ENCODE results near the gene MOGAT1. TPM values are rescaled to one million over a fixed set of nuclear protein-coding genes. Genes with fewer than 3 reads are reported as not detected.
A peak's percentile ranks its signal among the peaks of the same experiment; 100 is the strongest.

Gene MOGAT1
- total and polyA plus RNA-seq, 2 of the 13 experiments (the other 11 are each of a cell fraction or from before 2014, with no cell fraction given) = 0.98 to 4.3 TPM

DNA sequence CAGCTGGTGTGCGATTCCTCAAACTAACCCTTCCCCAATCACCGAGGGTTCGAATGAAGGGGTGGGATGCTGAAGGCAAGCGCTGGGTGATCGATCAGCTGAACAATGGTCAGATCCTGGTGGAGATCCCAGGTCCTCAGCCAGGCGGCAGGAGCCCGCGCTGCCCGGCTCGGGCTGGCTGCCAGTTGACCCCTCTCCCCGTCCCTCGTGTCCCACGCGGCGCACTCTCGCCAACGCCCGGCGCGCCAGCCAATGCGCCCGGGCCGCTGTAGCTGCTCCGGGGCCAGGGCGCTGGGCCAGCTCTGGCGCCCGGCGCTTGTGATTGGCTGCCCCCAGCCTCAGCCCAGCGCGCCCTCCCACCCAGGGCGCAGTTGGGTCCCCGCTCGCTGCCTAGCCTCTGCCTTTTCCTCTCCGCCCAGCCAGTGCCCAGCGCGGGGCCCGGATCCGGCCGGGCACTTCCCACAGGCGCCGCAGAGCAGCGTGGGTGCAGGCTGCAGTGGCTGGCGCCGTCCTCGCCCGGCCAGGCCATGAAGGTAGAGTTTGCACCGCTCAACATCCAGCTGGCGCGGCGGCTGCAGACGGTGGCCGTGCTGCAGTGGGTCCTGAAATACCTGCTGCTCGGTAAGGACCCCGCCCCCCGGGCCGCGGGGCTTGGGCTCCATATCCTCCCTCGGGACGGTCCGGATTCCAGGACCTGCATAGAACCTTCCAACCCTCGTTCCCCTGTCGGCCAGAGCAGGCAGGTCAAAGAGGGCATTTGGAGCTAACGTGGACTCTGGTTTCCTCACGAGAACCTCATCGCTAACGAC, at the start of gene MOGAT1 (continued):
- TF ChIP-seq ZNF737 (CRISPR knock-in tag; IDR thresholded peaks at IDR 0.05; ENCODE audit: borderline replicate concordance) (peak; percentile 29; the same call in 1 of the 2 replicates), NAIF1 (CRISPR knock-in tag; IDR thresholded peaks at IDR 0.05; ENCODE audit: borderline replicate concordance) (peak; percentile 92; the same call in 1 of the 2 replicates), MTF2 (CRISPR knock-in tag; IDR thresholded peaks at IDR 0.05; ENCODE audit: borderline replicate concordance) (peak; percentile 76), ISL2 (CRISPR knock-in tag; IDR thresholded peaks at IDR 0.05) (peak; percentile 45; the same call in 1 of the 2 replicates), U2AF1 (optimal IDR thresholded peaks at IDR 0.05; ENCODE audit: low read depth, low read length) (no peak), KDM2A (CRISPR knock-in tag; IDR thresholded peaks at IDR 0.05; ENCODE audit: borderline replicate concordance, low read depth) (peak; percentile 79; the same call in 1 of the 2 replicates), ZMYM3 (CRISPR knock-in tag; IDR thresholded peaks at IDR 0.05) (peak; percentile 76), ZNF570 (CRISPR knock-in tag; IDR thresholded peaks at IDR 0.05; ENCODE audit: borderline replicate concordance) (0 out of 2 replicates have a peak, but pooled peaks have one; percentile 87), EHMT2 (IDR thresholded peaks at IDR 0.05; ENCODE audit: borderline replicate concordance, low read depth, low read length) (no peak), ZNF781 (CRISPR knock-in tag; IDR thresholded peaks at IDR 0.05; ENCODE audit: borderline replicate concordance, not compliant biosample characterization) (peak; percentile 30), MTF1 (CRISPR knock-in tag; IDR thresholded peaks at IDR 0.05) (peak; percentile 71), SRF (IDR thresholded peaks at IDR 0.05; ENCODE audit: low read depth, low read length) (no peak), ZNF773 (CRISPR knock-in tag; IDR thresholded peaks at IDR 0.05; ENCODE audit: borderline replicate concordance) (0 out of 2 replicates have a peak, but pooled peaks have one; percentile 36), MAFK (conservative IDR thresholded peaks at IDR 0.05 in 1 of 2, IDR thresholded peaks at IDR 0.05 in 1 of 2; ENCODE audit: low read length in 2 of 2) (no peak), ZC3H13 (CRISPR knock-in tag; IDR thresholded peaks at IDR 0.05) (peak; percentile 23; the same call in 1 of the 2 replicates), TAF15 (IDR thresholded peaks at IDR 0.05; ENCODE audit: low read depth, low read length, poor library complexity, severe bottlenecking) (no peak), ZBTB21 (CRISPR knock-in tag; IDR thresholded peaks at IDR 0.05) (no peak), SNAI1 (CRISPR knock-in tag; IDR thresholded peaks at IDR 0.05; ENCODE audit: borderline replicate concordance) (peak; percentile 49; the same call in 1 of the 2 replicates), RBM39 (IDR thresholded peaks at IDR 0.05; ENCODE audit: low read depth, low read length, poor library complexity, severe bottlenecking) (peak; percentile 90), SALL1 (CRISPR knock-in tag; IDR thresholded peaks at IDR 0.05) (peak; percentile 82), ZNF768 (CRISPR knock-in tag; IDR thresholded peaks at IDR 0.05) (peak; percentile 82)
- TF ChIP-seq, protein P1, sequence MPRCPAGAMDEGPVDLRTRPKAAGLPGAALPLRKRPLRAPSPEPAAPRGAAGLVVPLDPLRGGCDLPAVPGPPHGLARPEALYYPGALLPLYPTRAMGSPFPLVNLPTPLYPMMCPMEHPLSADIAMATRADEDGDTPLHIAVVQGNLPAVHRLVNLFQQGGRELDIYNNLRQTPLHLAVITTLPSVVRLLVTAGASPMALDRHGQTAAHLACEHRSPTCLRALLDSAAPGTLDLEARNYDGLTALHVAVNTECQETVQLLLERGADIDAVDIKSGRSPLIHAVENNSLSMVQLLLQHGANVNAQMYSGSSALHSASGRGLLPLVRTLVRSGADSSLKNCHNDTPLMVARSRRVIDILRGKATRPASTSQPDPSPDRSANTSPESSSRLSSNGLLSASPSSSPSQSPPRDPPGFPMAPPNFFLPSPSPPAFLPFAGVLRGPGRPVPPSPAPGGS (CRISPR knock-in tag; IDR thresholded peaks at IDR 0.05) = peak; percentile 76; the same call in 1 of the 2 replicates
- TF ChIP-seq, protein P2, sequence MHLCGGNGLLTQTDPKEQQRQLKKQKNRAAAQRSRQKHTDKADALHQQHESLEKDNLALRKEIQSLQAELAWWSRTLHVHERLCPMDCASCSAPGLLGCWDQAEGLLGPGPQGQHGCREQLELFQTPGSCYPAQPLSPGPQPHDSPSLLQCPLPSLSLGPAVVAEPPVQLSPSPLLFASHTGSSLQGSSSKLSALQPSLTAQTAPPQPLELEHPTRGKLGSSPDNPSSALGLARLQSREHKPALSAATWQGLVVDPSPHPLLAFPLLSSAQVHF (CRISPR knock-in tag; IDR thresholded peaks at IDR 0.05) = peak; percentile 94; the same call in 1 of the 2 replicates
- TF ChIP-seq, protein P3, sequence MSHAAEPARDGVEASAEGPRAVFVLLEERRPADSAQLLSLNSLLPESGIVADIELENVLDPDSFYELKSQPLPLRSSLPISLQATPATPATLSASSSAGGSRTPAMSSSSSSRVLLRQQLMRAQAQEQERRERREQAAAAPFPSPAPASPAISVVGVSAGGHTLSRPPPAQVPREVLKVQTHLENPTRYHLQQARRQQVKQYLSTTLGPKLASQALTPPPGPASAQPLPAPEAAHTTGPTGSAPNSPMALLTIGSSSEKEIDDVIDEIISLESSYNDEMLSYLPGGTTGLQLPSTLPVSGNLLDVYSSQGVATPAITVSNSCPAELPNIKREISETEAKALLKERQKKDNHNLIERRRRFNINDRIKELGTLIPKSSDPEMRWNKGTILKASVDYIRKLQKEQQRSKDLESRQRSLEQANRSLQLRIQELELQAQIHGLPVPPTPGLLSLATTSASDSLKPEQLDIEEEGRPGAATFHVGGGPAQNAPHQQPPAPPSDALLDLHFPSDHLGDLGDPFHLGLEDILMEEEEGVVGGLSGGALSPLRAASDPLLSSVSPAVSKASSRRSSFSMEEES (CRISPR knock-in tag; IDR thresholded peaks at IDR 0.05) = peak; percentile 65
- TF ChIP-seq, protein P4, sequence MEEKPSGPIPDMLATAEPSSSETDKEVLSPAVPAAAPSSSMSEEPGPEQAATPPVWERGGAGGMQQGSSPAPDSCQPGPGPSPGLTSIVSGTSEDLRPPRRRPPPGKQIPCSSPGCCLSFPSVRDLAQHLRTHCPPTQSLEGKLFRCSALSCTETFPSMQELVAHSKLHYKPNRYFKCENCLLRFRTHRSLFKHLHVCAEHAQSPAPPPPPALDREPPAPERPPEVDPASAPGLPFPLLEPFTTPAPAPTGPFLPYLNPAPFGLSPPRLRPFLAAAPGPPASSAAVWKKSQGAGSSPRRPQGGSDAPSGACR (CRISPR knock-in tag; IDR thresholded peaks at IDR 0.05) = peak; percentile 76; the same call in 1 of the 2 replicates

Measured in HepG2 (cell line).